Choroid plexus epithelial cell (primary cell): ENCODE results near the gene CCNB1.
"Not testable (repeated sequence)": the region's sequence is repeated elsewhere in the genome, so short reads cannot be mapped to it uniquely, and the experiment has no call there.

Source experiments
- DNase-seq: peaks from one replicate; pipeline ENCODE4 v3.0.0-alpha.2; 2010; ENCODE audit warnings: low read depth
- H3K4me3 ChIP-seq: 2 replicates; pipeline ENCODE4 v1.5.1; 2011; ENCODE audit warnings: low read depth, mild to moderate bottlenecking, control low read depth, low read length, moderate library complexity
- CTCF ChIP-seq: conservative IDR thresholded peaks from 2 replicates; pipeline ENCODE4 v1.5.1; 2011; ENCODE audit warnings: low read depth, mild to moderate bottlenecking, control low read depth, inconsistent platforms, low read length, moderate library complexity

CCNB1 gene

GRCh38 chr5:69137807-69138206, 29.1 kb upstream of the CCNB1 start:
- no peak for DNase-seq
- TF ChIP-seq CTCF, result no peak
- H3K4me3 ChIP-seq, result no peak overlapping the region

GRCh38 chr5:69138766-69139165, 28.2 kb upstream of the CCNB1 start:
- H3K4me3 ChIP-seq, result no peak overlapping the region
- TF ChIP-seq CTCF, result no peak
- no peak for DNase-seq

GRCh38 chr5:69140239-69140638, 26.7 kb upstream of the CCNB1 start:
- H3K4me3 ChIP-seq, DNase-seq: not testable (repeated sequence)

- no peak for TF ChIP-seq CTCF
- no peak for DNase-seq
Observed at GRCh38 chr5:69140827-69141226, 26.1 kb upstream of the CCNB1 start.

GRCh38 chr5:69148576-69148975, 18.4 kb upstream of the CCNB1 start:
- DNase-seq, H3K4me3 ChIP-seq: not testable (repeated sequence)

More at GRCh38 chr5:69140827-69141226, 26.1 kb upstream of the CCNB1 start:
- H3K4me3 ChIP-seq, result no peak overlapping the region

- no peak for DNase-seq
- no peak overlapping the region for H3K4me3 ChIP-seq
- no peak for TF ChIP-seq CTCF
Observed at GRCh38 chr5:69148981-69149675, 17.8 kb upstream of the CCNB1 start.

GRCh38 chr5:69149676-69150010, 17.3 kb upstream of the CCNB1 start:
- no peak for TF ChIP-seq CTCF
- no peak for DNase-seq
- H3K4me3 ChIP-seq, result no peak overlapping the region

GRCh38 chr5:69152731-69153130, 14.2 kb upstream of the CCNB1 start:
- DNase-seq, result no peak
- no peak overlapping the region for H3K4me3 ChIP-seq
- TF ChIP-seq CTCF, result no peak
